SK-N-MC (cell line): ENCODE data around the gene SLC35B2.

ENCODE experiments used
- DNase-seq: peaks from one replicate; pipeline ENCODE4 v3.0.0-alpha.2; 2011; ENCODE audit warnings: low read depth, low spot score
- H3K27ac ChIP-seq: fragments of 200-600 bp; sonication (generic); 2 replicates; pipeline ENCODE4 v1.5.1; 2016; ENCODE audit warnings: mixed run types
- H3K36me3 ChIP-seq: fragments of 200-600 bp; sonication (generic); 2 replicates; pipeline ENCODE4 v1.6.1; 2017; ENCODE audit warnings: antibody characterized with exemption, low read length, mixed read lengths; ENCODE audit not compliant: insufficient read depth
- H3K4me3 ChIP-seq: fragments of 200-600 bp; sonication (generic); 2 replicates; pipeline ENCODE4 v1.5.1; 2016
- H3K9ac ChIP-seq: fragments of 200-600 bp; sonication (generic); 2 replicates; pipeline ENCODE4 v1.8.0; 2017; ENCODE audit warnings: mixed run types, mixed read lengths; ENCODE audit not compliant: insufficient read length
- H3K9me3 ChIP-seq: fragments of 200-600 bp; sonication (generic); 2 replicates; pipeline ENCODE4 v1.6.1; 2017; ENCODE audit warnings: low read depth, mild to moderate bottlenecking, antibody characterized with exemption, low read length, moderate library complexity, mixed read lengths
- EZH2 ChIP-seq: fragments of 200-600 bp; sonication (generic); IDR thresholded peaks from one replicate; pipeline ENCODE4 v1.6.1; 2017; ENCODE audit warnings: antibody characterized with exemption
- FOXP2 ChIP-seq: optimal IDR thresholded peaks from 2 replicates; pipeline ENCODE3; 2011; ENCODE audit warnings: mild to moderate bottlenecking, moderate library complexity; ENCODE audit not compliant: insufficient read depth; ENCODE audit errors: extremely low read length, control extremely low read depth
- POLR2AphosphoS5 ChIP-seq: IDR thresholded peaks from 2 replicates; pipeline ENCODE4 v1.6.1; 2012; ENCODE audit warnings: mild to moderate bottlenecking, low read depth, low read length, borderline replicate concordance

SLC35B2 gene

DNA sequence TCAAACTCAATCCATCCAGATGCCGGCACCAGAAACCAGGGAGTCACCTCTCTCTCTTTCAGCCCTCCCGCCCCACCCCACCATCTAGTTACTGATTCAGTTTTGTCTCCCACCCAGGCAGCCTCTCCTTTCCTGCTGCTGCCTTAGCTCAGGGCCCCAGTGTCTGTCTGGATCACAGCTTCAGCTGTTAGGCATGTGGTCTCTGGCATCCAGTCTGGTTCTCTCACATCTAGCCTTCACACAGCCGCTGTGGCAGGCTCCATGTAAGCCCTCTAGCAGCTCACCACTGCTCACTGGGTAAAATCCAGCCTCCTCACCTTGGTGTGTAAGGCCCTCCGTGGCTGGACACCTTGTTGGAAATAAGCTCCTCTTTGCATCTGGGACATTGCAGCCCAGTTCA, 34.5 kb upstream of the SLC35B2 start:
- no peak for TF ChIP-seq EZH2
- no peak for TF ChIP-seq POLR2AphosphoS5
- TF ChIP-seq FOXP2: no peak
- Histone ChIP-seq H3K9ac (no peak overlapping the region), H3K4me3 (no peak overlapping the region), H3K9me3 (no peaks in the 10 kb centered on the region), H3K36me3 (no peaks in the 10 kb centered on the region), H3K27ac (no peak overlapping the region)
- no peak for DNase-seq

DNA sequence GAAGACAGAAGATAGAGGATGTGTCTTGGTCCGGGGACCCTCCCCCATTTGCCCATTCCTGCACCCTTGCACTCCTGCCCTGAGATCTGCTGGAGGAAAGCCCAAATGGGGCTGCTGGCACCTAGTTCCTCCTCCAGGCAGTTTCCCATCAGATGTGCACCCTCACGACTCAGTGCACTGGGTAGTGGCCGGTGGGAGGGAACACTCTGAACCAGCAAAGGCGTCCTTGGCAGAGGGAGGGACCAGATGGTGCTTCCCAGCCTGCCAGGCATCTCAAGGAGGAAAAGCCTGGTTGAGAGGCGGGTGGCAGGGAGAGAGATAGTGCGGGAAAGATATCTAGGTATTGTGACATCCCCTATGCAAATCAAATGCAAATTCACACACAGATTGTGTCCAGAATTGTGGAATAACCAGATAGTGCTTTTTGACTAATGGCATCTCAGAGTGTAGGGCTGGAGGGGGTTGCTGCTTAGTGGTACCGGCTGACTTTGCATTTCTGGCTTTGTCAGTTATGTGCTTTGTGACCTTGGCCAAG, 32.5 kb upstream of the SLC35B2 start:
- DNase-seq: no peak
- Histone ChIP-seq H3K9ac (no peak overlapping the region), H3K4me3 (no peak overlapping the region), H3K27ac (no peak overlapping the region), H3K9me3 (no peaks in the 10 kb centered on the region), H3K36me3 (no peaks in the 10 kb centered on the region)
- TF ChIP-seq EZH2: no peak
- no peak for TF ChIP-seq POLR2AphosphoS5
- no peak for TF ChIP-seq FOXP2

DNA sequence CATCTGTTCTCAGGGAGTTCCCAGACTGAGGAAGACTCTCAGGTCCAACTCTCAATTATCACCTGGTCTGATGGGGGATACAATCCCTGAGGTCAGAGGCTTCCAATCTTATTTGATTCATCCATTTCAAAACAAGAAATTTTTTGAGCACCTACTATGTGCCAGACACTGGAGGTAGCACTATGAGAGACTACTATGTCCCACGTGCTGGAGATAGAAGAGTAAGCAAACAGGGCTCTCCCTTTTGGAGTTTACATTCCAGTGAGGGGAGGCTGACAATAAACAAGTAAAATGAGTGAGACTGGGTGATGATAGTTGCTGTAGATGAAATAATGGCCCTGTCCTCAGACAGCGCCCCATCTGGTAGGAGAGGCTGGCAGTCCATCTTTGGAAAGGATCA, 29.4 kb upstream of the SLC35B2 start:
- Histone ChIP-seq H3K4me3 (no peak overlapping the region), H3K27ac (no peak overlapping the region), H3K9me3 (no peaks in the 10 kb centered on the region), H3K36me3 (no peaks in the 10 kb centered on the region), H3K9ac (no peak overlapping the region)
- TF ChIP-seq POLR2AphosphoS5: no peak
- TF ChIP-seq FOXP2: no peak
- no peak for TF ChIP-seq EZH2
- no peak for DNase-seq

DNA sequence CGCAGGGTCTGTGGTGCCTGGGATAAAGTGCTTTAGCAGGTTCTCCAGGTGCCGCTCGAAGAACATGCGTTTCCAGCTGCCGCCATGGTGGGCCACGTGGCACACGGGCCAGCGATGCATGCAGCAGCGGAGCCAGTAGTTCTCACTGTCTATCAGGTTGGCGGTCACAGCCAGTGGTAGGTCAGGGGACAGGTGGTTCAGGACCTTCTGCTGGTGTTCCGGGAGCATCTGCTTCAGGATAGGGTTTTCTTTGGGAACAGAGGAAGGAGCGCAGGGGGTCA, 28.9 kb upstream of the SLC35B2 start:
- no peaks in the 10 kb centered on the region for H3K9me3 ChIP-seq
- H3K9ac ChIP-seq: no peak overlapping the region
- DNase-seq: no peak
- no peak for TF ChIP-seq EZH2
- TF ChIP-seq POLR2AphosphoS5: no peak
- no peak for TF ChIP-seq FOXP2
- no peaks in the 10 kb centered on the region for H3K36me3 ChIP-seq
- no peak overlapping the region for H3K27ac ChIP-seq
- no peak overlapping the region for H3K4me3 ChIP-seq

DNA sequence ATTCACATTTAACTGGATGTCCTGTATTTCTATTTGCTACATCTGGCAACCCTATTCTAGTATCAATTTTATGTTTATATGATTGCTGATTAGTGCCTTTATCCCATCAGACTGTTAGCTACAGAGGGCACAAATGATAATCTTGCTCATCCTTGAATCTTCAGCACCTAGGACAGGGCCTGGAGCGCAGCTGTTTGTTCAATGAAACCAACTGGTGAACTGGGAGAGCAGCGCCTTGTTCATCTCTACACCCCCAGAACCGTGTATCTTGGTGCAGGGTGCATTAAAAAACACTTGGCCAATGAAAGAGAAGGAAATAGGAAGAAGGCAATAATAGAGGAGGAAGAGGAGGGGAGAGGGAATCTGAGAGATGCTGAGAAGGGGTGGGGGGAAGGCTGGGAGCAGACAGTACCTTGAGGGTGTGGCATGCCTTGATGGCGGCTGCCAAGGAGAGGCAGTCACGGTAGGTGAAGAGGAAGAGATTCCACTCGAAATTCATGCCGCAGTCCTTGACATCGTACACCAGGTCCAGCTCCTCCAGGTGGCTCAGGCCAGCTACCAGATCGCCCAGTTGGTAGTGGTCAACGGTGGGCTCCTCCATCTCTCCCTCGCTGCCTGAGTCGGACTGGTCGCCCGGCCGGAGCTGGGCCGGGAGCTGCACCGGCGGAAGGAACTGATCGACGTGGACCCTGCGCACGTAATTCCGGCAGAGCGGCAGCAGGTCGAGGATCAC, 28.4 kb upstream of the SLC35B2 start:
- Histone ChIP-seq H3K9me3 (no peaks in the 10 kb centered on the region), H3K9ac (no peak overlapping the region), H3K4me3 (no peak overlapping the region), H3K36me3 (no peaks in the 10 kb centered on the region), H3K27ac (no peak overlapping the region)
- DNase-seq: no peak
- TF ChIP-seq FOXP2 (no peak), POLR2AphosphoS5 (no peak), EZH2 (no peak)

DNA sequence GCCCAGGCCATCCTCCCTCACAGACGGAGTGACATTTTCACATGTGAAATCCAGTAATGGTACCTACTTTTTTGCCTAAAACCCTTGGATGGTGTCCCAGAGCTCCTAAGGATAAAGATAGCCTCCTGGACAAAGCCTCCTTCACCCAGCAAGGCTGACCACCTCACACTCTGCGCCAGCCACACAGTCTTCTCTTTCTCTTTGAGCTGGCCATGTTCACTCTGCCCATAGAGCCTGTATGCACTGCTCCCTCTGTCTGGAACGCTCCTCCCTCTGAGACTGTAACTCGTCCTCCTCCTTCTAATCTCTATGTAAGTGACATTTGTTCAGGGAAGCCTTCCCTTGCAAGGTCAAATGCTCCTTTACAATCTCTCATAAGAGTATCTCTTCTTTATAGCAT, 27.5 kb upstream of the SLC35B2 start:
- no peak for DNase-seq
- Histone ChIP-seq H3K27ac (no peak overlapping the region), H3K9ac (no peak overlapping the region), H3K36me3 (no peaks in the 10 kb centered on the region), H3K9me3 (no peaks in the 10 kb centered on the region), H3K4me3 (no peak overlapping the region)
- TF ChIP-seq FOXP2 (no peak), EZH2 (no peak), POLR2AphosphoS5 (no peak)

DNA sequence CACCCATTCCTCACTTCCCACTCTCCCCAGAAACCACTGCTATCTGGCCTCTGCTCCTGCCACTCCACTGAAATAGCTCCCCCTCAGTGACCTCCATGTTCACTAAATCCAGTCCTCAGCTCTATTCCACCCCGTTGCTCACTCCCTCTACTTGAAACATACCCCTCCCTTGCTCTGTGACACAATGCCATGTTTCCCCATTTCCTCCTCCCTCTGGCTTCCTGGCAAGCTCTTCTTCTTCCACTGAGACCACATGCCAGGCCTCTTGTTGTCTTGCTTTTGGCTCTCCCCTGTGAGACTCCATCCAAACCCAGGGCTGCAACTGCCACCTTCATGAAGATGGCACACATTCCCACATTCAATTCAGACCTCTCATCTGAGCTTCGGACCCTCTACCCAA, 26.8 kb upstream of the SLC35B2 start:
- H3K9me3 ChIP-seq: no peaks in the 10 kb centered on the region
- no peak for DNase-seq

DNA sequence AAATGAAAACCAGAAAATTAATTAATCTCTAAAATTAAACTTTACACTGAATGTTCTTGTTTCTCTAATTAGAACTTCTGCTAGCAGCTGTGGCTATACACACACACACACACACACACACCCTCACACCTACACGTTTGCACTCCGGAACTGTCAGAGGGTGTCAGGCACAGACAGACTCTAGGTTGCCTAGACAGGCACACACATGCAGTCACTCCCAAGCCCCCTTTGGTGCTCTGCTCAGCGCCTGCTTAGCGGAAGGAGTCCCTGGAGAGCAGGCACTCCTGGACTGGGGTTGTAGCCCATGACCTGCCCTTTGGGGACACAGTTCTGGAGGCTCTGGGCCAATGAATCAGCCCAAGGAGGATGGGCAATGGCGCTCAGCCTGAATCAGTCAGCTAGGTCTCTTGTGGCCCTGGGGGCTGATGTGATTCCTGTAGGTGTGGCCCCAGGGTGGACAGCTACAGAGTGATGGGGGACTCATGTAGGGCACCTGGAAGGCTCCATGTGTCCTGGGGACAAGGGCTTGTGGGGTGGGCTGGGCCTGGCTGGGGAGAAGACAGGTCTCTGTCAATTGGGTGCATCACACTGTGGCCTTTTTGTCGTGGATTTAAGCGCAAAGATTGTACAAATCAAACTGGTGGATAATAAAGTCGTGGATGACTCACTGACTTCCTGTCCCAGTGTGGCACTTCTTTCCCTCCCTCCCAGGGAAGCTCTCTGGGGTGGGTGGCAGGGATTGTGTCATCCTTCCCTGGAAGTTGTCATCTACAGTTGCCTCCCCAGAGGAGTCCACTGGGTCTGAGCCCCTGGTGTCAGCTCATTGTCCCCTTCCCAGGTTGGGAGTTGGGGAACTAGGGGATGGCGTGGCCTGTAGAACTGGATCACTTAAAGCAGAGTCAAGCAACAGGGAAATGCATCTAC, 21.7 kb upstream of the SLC35B2 start:
- Histone ChIP-seq H3K9ac (no peak overlapping the region), H3K4me3 (no peak overlapping the region), H3K9me3 (no peaks in the 10 kb centered on the region), H3K27ac (no peak overlapping the region), H3K36me3 (no peaks in the 10 kb centered on the region)
- TF ChIP-seq EZH2: no peak
- no peak for TF ChIP-seq FOXP2
- no peak for TF ChIP-seq POLR2AphosphoS5
- DNase-seq: no peak

More for the DNA sequence above, 26.8 kb upstream of the SLC35B2 start:
- no peak for TF ChIP-seq FOXP2
- no peak for TF ChIP-seq EZH2
- H3K36me3 ChIP-seq: no peaks in the 10 kb centered on the region
- no peak overlapping the region for H3K4me3 ChIP-seq
- no peak overlapping the region for H3K27ac ChIP-seq
- H3K9ac ChIP-seq: no peak overlapping the region

DNA sequence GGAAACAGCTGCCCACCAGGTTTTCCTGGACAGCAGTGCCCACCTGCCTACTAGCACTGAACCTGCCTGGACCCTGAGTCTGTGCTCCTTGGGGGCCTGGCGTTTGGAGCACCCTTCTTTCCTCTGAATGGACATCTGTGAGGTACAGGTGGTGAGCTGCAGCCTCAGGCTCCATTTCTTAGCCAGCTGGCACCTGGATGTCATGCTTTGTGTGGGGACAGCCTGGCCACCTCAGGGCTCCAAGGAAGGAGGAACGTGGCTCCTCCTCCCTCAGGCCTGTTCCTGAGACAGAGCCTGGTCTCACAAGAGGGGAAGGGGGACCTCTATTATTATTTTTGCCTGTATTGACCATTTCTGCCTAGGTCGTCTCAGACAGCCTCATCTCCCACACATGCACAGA, 21.0 kb upstream of the SLC35B2 start:
- no peak overlapping the region for H3K9ac ChIP-seq
- no peak for DNase-seq
- no peak overlapping the region for H3K4me3 ChIP-seq
- H3K27ac ChIP-seq: no peak overlapping the region
- H3K36me3 ChIP-seq: no peaks in the 10 kb centered on the region
- TF ChIP-seq EZH2 (no peak), POLR2AphosphoS5 (no peak), FOXP2 (no peak)
- no peaks in the 10 kb centered on the region for H3K9me3 ChIP-seq
